GM18505 (cell line): Measurements from ENCODE around the gene EPSTI1.
"Not testable (repeated sequence)": the region's sequence is repeated elsewhere in the genome, so short reads cannot be mapped to it uniquely, and the experiment has no call there.

ENCODE experiments used
- ATAC-seq: cut with Tn5 transposase; IDR thresholded peaks from one replicate; pipeline ENCODE4 v1.9.1; 2021; ENCODE audit not compliant: unreplicated experiment
- POLR2A ChIP-seq: IDR thresholded peaks from 4 replicates; pipeline ENCODE4 v1.6.1; 2011; ENCODE audit warnings: borderline replicate concordance; ENCODE audit not compliant: insufficient read depth, insufficient read length; ENCODE audit errors: extremely low read depth

EPSTI1 gene

GRCh38 chr13:42997381-42997780, 5.3 kb upstream of the EPSTI1 start:
- ATAC-seq: no peak
- TF ChIP-seq POLR2A: no peak

DNA sequence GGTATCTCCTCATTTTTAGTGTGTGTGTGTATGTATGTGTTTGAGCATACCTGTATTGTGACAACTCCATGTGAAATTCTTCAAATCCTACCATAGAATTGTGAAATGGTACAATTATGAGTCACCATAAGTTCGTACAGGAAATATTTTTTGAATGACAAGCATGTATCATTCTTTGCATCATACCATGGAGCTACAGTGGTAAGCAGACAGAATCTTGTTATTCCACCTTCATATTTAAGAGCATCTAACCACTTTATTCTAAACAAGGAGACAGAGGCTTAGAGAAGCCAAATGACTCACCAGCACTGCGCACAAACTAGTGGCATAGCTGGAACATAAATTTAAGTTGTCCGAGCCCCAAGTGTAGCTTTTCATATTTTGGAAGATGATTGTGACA, 4.5 kb upstream of the EPSTI1 start:
- ATAC-seq: no peak
- TF ChIP-seq POLR2A: no peak

DNA sequence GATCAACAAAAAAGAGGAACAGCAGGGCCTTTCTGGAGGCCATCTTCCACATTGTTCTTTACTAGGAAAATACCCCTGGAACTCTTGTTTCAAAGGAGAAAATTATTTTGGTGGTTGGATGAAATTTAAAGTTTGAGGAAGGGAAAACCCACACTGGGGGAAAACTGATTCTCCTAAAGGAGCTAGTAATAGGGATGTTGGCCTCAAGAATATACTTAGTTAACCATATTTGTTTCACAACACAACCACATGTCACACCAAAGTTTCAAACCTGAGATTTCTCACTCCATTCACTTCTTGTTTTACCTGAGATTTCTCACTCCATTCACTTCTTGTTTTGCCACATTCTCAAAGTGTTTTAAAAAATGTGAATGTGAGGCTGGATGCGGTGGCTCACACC, 2.8 kb upstream of the EPSTI1 start:
- no peak for TF ChIP-seq POLR2A
- no peak for ATAC-seq

GRCh38 chr13:42992764-42993122, 702 bp upstream of the EPSTI1 start:
- ATAC-seq: no peak
- no peak for TF ChIP-seq POLR2A

- not testable (repeated sequence) for ATAC-seq
These were observed 676 bp downstream of the EPSTI1 start for GRCh38 chr13:42991233-42991897.

DNA sequence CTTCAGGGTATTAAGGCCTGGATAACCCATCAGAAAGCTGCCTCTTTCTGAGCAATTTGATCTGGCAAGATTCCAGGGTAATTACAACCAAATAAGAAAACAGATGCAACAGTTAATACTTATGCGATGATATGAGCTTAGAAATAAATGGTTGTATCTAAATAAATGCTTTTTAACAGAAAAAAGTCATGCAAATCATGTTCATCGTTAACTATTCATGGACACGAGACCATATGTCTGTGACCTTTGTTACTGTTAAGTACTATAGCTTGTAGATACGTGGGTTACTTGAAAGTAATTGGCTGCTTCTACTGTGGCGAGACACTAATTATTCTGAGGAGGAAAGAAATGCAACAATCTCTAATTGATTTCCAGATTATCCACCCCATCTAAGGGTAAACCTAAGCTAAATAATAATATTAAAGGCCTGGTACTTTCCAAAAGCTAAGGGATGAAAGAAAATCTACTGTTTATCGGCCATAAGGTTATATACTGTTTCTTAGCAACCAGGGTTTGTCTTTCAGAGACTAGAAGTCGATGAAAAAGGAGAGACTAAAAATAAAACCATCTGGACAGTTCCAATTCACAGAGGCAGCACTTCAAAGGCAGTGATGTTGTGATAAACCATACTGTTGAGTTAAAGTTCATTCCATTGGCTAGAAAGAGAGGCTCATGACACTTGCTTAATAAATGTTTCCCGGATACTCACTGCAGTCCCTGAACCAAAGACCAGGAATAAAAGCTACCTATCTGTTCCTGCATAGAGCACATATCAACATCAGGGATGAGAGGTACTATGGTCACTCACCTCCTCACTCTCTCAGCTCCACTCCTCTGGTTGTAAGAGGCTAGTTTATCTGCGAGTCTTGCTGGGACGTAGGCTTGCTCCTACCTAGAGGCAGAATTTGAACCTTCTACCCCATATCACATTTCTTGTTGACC, 1.5 kb downstream of the EPSTI1 start:
- TF ChIP-seq POLR2A: no peak
- no peak for ATAC-seq

DNA sequence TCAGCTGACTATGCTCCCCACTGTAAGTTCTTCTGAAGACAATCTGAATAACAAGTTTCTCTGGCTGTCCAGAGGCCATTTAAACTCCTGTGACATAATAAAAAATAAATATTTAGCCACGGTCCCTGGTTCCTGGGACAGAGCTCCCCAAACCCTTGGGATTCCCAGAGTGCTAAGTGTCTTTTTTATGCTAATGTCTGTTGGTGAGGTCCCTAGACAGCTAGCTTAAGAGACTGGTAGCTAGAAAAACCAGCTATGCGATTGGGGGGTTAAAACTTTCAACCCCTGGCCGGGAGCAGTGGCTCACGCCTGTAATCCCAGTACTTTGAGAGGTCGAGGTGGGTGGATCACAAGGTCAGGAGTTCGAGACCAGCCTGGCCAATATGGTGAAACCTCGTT, 5.9 kb downstream of the EPSTI1 start:
- TF ChIP-seq POLR2A: no peak
- no peak for ATAC-seq

- ATAC-seq: no peak
- no peak for TF ChIP-seq POLR2A
These were observed 6.5 kb downstream of the EPSTI1 start for GRCh38 chr13:42985312-42986175.

DNA sequence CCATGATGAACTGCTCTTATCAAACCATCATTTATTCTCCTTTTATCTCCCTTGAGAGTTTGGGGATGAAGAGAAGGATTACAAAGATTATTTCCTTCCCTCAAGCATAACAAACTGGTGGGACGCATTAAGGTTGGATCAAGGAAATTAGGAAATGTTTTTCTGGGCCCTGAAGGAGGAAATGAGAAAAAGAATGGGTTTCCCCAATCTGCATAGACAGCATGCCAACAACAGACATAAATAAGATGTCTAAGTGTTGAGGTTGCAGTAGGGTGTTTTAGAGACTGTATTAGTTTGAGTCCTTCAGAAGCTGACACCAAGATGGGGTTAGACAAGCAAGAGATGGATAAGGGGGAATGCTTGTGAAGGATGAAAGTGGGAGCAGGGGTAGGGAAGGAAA, 7.3 kb downstream of the EPSTI1 start:
- ATAC-seq: no peak
- no peak for TF ChIP-seq POLR2A

DNA sequence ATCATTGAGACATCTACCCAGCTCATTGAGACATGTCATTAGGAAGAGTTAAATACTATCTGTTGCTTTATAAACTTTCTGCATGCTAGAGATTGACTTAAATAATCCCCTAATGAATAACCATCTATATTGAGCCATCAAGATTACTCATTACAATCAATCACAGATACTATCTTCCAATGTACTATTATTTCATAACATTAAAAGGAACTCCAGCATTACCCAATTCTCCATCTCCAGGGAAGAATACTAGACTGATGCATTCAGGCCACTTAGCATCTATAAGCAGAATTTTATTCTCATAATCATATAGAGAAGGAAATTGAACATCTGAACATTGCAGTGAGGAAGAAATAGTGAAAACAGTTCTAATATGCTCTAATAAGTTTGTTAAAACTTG, 8.0 kb downstream of the EPSTI1 start:
- no peak for TF ChIP-seq POLR2A

GRCh38 chr13:42981853-42982252, 10.2 kb downstream of the EPSTI1 start:
- ATAC-seq: no peak
- TF ChIP-seq POLR2A: no peak

More for the DNA sequence above, 8.0 kb downstream of the EPSTI1 start:
- no peak for ATAC-seq

DNA sequence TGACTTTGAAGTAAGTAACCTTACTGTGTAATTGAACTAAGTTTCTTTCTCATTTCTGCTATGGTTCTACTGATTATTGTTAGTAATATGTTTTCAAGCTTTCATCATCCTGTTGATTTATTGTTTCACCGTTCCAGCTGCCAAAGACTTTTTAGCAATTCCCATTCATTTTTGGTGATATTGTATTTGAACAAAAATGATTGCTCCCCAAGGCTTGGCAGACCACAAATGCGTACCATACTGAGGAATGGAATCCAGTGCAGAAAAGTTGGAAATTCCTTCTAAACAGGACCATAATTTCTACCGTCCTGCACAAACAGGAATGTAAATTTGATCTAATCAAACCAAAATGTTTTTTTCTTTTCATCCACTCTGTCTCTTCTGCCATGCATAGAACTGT, 10.7 kb downstream of the EPSTI1 start:
- ATAC-seq: no peak
- TF ChIP-seq POLR2A: no peak

GRCh38 chr13:42977219-42977659, 14.8 kb downstream of the EPSTI1 start:
- no peak for TF ChIP-seq POLR2A
- no peak for ATAC-seq

DNA sequence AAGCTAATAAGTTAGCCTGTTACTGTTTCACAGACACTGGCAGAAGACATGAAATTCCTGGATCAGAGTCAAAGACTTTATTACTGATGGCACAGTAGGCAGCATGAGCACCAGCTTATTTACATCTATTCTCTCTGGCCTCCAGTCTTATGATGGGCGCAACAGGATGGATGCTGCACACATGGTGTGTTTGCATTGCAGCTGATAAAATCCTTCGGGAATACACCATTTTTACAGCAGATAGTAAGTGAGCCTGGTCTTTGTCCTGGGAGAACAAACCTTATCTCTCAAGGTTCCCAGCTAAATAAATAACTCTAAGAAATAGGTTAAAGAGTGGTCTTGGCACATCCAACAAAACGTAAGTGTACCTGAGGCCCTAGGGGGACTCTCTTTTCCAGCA, 16.0 kb downstream of the EPSTI1 start:
- ATAC-seq: no peak
- TF ChIP-seq POLR2A: no peak

DNA sequence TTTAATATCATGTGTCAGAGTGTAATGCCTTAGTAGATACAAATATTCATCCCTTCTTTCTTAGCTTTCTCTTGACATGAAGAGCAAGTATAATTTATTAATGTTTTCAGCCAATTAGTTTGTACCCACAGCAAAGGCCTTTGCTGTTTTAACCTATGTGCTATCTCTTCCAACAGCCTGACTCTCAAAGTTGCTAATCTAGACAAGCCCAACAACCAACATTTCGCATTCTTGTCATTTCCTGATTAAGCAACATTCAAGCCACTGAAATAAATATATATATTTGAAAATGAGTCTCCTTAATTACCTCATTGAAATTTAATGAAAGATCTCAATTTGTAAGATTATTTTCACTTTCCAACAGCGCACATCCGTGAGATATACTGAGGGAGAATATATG, 18.5 kb downstream of the EPSTI1 start:
- TF ChIP-seq POLR2A: no peak
- no peak for ATAC-seq
